ENCODE data around the gene ADAMTSL3.
"Not testable (repeated sequence)": the region's sequence is repeated elsewhere in the genome, so short reads cannot be mapped to it uniquely, and the experiment has no call there.

Gene ADAMTSL3

GRCh38 chr15:83656943-83657528, 3.1 kb downstream of the ADAMTSL3 start:
- DNase-seq, result no peak

DNA sequence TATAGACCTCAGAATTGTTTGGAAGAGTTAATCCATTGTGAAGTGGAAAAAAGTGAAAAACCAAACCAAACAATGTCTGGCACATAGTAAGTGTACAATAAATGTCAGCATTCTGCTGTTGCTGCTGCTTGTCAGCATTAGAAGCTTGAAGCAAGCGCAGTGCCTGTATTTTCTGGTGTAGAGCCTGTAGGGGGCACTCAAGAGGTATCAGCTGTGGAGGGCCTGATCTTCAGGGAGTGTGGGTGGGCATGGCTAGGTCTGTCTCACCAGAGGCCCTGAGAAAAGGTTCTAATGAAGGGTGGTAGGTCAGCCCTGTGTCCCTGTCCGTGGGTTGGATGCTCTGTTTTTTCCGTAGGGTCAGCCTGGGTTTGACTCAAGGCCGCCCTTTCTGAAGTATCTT, 3.6 kb downstream of the ADAMTSL3 start:
- DNase-seq, result no peak

- no peak for DNase-seq
Observed at GRCh38 chr15:83658430-83659416, 4.8 kb downstream of the ADAMTSL3 start.

GRCh38 chr15:83659417-83659812, 5.5 kb downstream of the ADAMTSL3 start:
- DNase-seq, result no peak

- no peak for DNase-seq
Observed at GRCh38 chr15:83665480-83665879, 11.6 kb downstream of the ADAMTSL3 start.

GRCh38 chr15:83670672-83671229, 16.8 kb downstream of the ADAMTSL3 start:
- no peak for DNase-seq

- DNase-seq, result no peak
Observed at GRCh38 chr15:83671603-83672002, 17.7 kb downstream of the ADAMTSL3 start.

GRCh38 chr15:83673385-83673784, 19.5 kb downstream of the ADAMTSL3 start:
- no peak for DNase-seq

- no peak for DNase-seq
Observed at GRCh38 chr15:83682476-83683088, 28.7 kb downstream of the ADAMTSL3 start.

- DNase-seq, result no peak
Observed at GRCh38 chr15:83685916-83686332, 32.0 kb downstream of the ADAMTSL3 start.

GRCh38 chr15:83688201-83688600, 34.3 kb downstream of the ADAMTSL3 start:
- DNase-seq, result no peak

DNA sequence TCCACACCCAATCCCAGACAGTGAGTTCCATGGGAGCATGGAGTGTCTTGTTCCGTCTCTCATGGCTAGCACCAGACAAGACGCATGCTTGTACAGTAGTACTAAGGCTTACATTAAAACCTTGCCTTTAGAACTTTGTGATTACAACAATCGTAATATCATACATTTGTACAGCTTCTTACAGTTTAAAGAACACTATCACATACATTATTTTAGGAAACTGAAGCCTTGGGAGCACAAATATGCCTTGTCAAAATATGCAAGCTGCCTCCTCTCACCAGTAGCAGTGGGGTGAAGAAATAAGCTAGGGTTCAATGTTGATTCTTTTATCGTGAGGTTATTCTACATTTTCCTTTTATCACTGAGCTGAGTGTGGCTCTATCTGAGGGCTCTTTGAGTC, 36.8 kb downstream of the ADAMTSL3 start:
- DNase-seq, result no peak

DNA sequence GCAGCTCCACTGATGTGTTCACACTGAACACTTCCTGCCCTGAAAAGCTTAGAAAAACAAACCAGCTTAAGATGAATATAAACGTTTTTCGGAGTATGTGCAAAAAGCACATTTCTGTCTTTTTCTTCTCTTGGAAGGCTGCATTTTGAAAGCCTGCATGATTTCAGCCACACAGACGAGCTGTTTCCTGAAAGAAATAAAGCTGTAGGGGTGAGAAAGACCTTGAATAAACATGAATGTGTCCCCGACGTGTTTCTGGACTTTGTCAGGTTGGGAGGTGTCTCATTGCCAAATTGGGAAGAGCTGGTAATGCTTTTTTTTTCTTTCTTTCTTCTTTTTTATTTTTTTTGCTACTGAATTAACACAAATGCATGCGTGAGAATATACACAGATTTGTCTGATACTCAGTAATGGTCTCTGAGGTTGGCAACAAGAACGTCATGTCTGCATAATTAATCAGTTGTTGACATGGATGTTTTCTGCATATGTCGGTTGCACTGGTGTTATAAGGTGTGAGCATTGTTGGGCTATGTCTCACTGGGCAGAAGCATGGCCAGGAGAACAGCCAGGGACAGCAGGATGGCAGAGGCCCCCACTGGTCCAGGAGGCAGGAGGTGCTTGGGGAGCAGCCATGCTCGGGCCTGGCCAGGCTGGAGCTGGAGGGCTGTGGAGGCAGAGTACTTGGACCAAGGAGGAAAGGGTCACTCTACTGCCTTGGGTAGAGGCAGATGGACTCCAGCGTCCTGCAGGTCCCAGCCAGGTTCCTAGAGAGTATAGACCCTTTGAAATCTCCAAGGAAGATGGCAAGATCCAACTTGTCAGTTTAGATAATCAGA, 39.0 kb downstream of the ADAMTSL3 start:
- no peak for DNase-seq

GRCh38 chr15:83694015-83694414, 40.1 kb downstream of the ADAMTSL3 start:
- DNase-seq, result no peak

DNA sequence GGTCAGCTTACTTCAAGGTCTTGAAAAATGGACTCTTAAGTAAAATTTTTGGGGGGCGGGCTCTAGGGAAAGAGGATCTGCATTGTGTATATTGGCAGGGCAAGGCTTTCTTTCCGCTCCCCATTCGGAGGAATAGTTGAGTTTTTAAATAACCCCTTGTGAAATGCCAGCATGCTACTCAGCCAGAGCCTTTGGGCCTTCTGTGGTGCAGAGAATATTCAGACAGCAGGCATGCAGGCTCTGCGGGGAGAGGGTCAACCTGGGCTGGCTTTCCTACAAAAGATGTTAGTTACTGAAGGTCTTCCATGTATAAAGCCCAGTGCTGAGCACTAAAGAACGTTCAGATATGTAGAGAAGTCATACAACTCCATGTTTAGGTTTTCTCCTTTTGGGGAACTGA, 40.6 kb downstream of the ADAMTSL3 start:
- DNase-seq, result no peak

DNA sequence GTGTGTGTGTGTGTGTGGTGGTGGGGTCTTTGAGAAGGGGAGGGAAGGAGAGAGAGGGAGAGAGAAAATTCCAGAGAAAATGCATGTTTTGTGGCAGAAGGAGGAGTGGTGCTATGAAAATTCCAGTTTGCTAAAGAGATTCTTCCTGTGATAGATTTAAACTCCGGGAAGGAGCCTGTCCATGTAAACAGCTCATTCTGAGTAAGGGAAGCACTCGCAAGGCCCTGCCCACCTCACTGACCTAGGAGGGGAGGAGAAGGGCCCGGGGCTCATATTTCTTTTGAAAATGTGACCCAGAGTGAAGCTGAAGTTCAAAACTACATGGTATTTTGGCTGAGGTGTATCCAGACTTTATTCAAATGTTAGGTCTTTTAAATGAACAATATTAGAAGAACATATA, 41.3 kb downstream of the ADAMTSL3 start:
- no peak for DNase-seq

GRCh38 chr15:83695901-83696425, 42.0 kb downstream of the ADAMTSL3 start:
- DNase-seq, result no peak

DNA sequence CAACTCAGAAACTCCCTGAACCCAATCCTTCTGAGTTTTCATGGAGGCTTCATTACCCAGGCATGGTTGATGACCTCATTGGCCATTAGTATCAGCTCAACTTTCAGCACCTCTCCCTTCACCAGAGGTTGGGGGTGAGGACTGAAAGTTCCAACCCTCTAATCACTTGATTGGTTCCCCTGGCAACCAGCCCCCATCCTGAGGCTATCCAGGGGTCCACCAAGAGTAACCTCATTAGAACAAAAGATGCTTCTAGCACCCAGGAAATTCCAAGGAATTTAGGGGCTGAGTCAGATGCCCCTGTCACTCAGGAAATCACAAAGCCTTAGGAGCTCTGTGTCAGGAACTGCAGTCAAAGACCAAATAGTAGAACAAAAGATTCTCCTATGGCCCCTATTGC, 43.8 kb downstream of the ADAMTSL3 start:
- DNase-seq, result no peak

- no peak for DNase-seq
Observed at GRCh38 chr15:83698294-83698693, 44.4 kb downstream of the ADAMTSL3 start.

DNA sequence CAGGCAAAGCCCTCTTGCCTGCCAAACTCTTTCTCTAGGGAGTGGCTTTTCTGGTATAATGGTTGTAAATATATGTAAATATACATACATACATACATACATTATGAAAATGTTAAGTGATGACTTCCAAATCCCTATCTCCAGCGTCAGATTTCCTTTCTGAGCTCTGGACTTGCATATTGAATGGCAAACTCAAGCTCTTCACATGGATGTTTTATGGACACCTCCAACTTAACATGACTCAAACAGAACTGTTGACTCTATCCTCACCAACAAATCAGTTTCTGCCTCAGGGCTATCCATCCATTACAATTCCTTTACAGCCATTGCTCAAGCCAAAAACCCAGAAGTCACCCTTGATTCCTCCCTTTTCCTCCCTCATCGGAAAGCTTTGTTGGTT, 45.1 kb downstream of the ADAMTSL3 start:
- DNase-seq, result no peak

GRCh38 chr15:83700082-83700481, 46.2 kb downstream of the ADAMTSL3 start:
- no peak for DNase-seq

GRCh38 chr15:83702314-83702713, 48.4 kb downstream of the ADAMTSL3 start:
- not testable (repeated sequence) for DNase-seq
